Effector memory CD4-positive, alpha-beta T cell (primary cell): ENCODE measurements around the gene MED7.

ENCODE experiments used
- DNase-seq, 3 donors: peaks; one replicate each; pipeline ENCODE4 v3.0.0-alpha.2; 2020
- H3K27ac ChIP-seq: 2 replicates; pipeline ENCODE4 v1.7.0; 2013; ENCODE audit warnings: mild to moderate bottlenecking, low read length, moderate library complexity; ENCODE audit not compliant: insufficient read depth, poor library complexity, severe bottlenecking
- H3K27me3 ChIP-seq: replicated peaks from 2 replicates; pipeline ENCODE4 v1.7.0; 2013; ENCODE audit warnings: mild to moderate bottlenecking, low read length; ENCODE audit not compliant: insufficient read depth, control insufficient read depth, poor library complexity, severe bottlenecking
- H3K36me3 ChIP-seq: 2 replicates; pipeline ENCODE4 v1.7.0; 2013; ENCODE audit warnings: mild to moderate bottlenecking, low read length, moderate library complexity; ENCODE audit not compliant: control insufficient read depth, insufficient read depth
- H3K4me1 ChIP-seq: 2 replicates; pipeline ENCODE4 v1.7.0; 2013; ENCODE audit warnings: low read length, mild to moderate bottlenecking; ENCODE audit not compliant: control insufficient read depth, insufficient read depth, poor library complexity, severe bottlenecking
- H3K4me3 ChIP-seq: 2 replicates; pipeline ENCODE4 v1.7.0; 2013; ENCODE audit warnings: low read length, low read depth, mild to moderate bottlenecking; ENCODE audit not compliant: insufficient read depth, poor library complexity, severe bottlenecking
- H3K9me3 ChIP-seq: 2 replicates; pipeline ENCODE4 v1.7.0; 2013; ENCODE audit warnings: mild to moderate bottlenecking, low read length, moderate library complexity; ENCODE audit not compliant: control insufficient read depth

Gene MED7

DNA sequence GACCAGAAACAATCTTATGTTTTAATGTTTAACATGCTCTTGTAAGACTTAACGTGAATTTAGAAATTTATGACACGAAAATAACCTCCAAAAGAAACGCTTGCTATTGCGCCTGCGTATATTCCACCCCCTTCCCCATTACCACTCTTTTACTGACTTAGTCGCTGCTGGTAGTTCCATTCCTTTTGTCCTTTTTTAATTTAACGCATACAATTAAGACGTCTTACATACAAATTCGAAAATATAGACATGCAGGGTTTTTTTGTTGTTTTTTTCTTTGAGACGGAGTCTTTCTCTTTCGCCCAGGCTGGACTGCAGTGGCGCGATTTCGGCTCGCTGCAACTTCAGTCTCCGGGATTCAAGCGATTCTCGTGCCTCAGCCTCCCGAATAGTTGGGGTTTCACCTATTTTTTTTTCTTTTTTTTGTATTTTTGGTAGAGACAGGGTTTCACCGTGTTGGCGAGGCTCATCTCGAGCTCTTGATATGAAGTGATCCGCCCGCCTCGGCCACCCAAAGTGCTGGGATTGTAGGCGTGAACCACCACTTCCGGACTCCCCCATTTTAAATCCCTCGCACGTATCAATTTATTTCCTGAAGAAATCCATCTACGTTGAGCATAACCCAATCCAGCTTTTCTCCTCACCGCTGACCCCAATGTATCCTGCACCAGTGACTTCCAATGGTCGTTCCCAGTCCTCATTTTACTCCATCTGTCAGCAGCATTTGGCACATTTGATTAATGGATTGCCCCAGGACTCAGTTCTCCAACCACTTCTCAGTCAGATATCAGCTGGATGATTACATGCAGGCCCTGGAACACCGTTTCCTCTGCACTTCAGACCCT is 684 bp upstream of the MED7 start:
- DNase-seq = peak; percentile 16 to 53 (median 17)

DNA sequence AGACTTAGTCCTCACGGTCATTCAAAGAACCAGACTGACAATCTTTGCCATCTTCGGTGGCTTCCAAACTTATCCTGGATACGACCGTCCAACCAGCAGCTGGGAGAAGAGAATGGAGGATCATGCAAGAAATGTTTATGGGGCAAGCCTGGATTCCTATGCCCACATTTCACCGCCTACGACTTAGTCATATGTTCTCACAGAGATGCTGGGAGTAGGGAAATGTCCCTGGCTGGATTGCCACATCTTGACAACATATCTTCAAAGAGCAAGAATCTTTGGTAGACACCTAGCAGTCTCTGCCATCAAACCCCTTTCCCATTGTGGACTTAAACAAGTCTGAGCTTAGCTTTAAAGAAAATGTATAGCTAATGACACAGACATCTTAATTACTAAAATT is 5.0 kb downstream of the MED7 start:
- H3K4me3 ChIP-seq = no peak overlapping the region
- no peak for DNase-seq
- no peaks in the 10 kb centered on the region for H3K27me3 ChIP-seq
- H3K27ac ChIP-seq = no peak overlapping the region
- no peaks in the 10 kb centered on the region for H3K9me3 ChIP-seq
- H3K4me1 ChIP-seq = no peaks in the 10 kb centered on the region
- H3K36me3 ChIP-seq = peaks cover 17% of the 10 kb centered on the region

More for the DNA sequence above, 684 bp upstream of the MED7 start:
- H3K27ac ChIP-seq = peak overlapping the region; percentile 90
- no peaks in the 10 kb centered on the region for H3K9me3 ChIP-seq
- H3K4me1 ChIP-seq = peaks cover 5% of the 10 kb centered on the region
- no peaks in the 10 kb centered on the region for H3K27me3 ChIP-seq
- peak overlapping the region; percentile 85 for H3K4me3 ChIP-seq
- H3K36me3 ChIP-seq = peaks cover 8% of the 10 kb centered on the region

DNA sequence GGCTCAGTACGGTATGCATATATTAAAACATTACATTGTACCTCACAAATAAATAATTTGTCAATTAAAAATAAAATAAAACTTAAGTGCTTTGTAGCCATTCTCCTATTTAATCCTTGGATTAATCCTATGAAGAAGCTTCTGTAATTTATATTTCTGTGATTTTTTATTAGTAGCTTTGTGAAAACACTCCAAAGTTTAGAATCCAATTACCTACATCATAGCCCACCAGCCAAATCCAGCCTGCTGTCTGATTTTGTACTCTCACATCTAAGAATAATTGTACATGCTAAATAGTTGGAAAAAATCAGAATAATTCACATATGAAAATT is 10.4 kb downstream of the MED7 start:
- Histone ChIP-seq H3K27me3 (no peaks in the 10 kb centered on the region), H3K4me1 (no peaks in the 10 kb centered on the region), H3K27ac (no peak overlapping the region), H3K9me3 (no peaks in the 10 kb centered on the region), H3K36me3 (peaks cover 2% of the 10 kb centered on the region), H3K4me3 (no peak overlapping the region)
- no peak for DNase-seq

DNA sequence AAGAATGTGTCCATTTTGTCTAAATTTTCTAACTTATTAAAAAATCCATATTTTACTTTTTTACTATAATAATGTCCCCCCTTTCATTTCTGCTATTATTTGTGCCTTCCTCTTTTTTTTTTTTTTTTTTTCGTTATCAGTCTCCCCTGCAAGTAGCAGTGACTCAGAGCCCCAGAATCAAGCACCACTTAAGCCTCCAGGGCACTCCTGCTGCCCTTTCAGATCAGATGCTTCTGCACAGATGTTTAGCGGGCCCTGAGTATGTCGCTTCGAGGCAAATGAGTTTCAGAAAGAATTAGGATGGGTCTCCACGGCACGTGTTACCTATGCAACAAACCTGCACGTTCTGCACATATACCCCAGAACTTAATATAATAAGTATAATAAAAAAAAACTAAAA is 11.7 kb downstream of the MED7 start:
- no peaks in the 10 kb centered on the region for H3K9me3 ChIP-seq
- no peak for DNase-seq

DNA sequence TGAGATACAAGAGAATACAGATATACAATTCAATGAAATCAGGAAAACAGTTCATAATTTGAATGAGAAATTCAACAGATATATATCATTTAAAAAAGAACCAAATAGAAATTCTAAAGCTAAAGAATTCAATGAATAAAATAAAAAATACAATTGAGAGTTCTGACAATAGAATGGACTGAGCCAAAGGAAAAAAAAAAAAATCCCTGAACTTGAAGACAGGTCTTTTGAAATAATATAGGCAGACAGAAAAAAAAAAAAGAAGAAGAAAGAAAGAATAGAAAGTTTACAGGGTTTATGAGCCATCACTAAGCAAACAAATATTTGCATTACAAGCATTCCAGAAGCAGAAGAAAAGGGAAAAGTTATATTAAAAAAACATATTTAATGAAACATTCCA is 21.0 kb downstream of the MED7 start:
- H3K27ac ChIP-seq = no peak overlapping the region

More for the DNA sequence above, 11.7 kb downstream of the MED7 start:
- H3K27ac ChIP-seq = no peak overlapping the region
- no peak overlapping the region for H3K4me3 ChIP-seq
- H3K36me3 ChIP-seq = no peaks in the 10 kb centered on the region
- no peaks in the 10 kb centered on the region for H3K4me1 ChIP-seq
- no peaks in the 10 kb centered on the region for H3K27me3 ChIP-seq

DNA sequence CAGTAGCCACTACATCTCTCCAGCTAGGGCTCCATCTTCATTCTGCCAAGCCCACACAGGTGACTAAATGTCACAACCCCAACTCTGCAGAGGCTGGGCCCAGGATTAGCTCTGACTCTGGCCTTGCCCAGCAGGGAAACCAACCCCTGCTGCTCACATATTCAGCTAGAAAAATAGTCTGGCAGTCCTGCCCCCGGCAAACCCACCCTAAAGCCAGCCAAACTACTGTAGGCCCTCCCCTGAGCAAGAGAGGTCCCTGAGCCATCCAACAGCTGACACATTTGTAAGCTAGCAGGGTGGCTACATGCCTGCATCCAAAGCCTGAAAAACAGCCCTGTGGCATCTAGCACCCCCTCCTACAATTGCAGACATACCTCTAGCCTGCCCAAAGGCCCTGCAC is 22.6 kb downstream of the MED7 start:
- Histone ChIP-seq H3K4me1 (no peaks in the 10 kb centered on the region), H3K27ac (no peak overlapping the region), H3K9me3 (no peaks in the 10 kb centered on the region), H3K36me3 (no peaks in the 10 kb centered on the region), H3K4me3 (no peak overlapping the region), H3K27me3 (no peaks in the 10 kb centered on the region)
- DNase-seq = no peak

More for the DNA sequence above, 21.0 kb downstream of the MED7 start:
- Histone ChIP-seq H3K36me3 (no peaks in the 10 kb centered on the region), H3K4me3 (no peak overlapping the region), H3K4me1 (no peaks in the 10 kb centered on the region), H3K27me3 (no peaks in the 10 kb centered on the region), H3K9me3 (no peaks in the 10 kb centered on the region)
- DNase-seq = no peak

DNA sequence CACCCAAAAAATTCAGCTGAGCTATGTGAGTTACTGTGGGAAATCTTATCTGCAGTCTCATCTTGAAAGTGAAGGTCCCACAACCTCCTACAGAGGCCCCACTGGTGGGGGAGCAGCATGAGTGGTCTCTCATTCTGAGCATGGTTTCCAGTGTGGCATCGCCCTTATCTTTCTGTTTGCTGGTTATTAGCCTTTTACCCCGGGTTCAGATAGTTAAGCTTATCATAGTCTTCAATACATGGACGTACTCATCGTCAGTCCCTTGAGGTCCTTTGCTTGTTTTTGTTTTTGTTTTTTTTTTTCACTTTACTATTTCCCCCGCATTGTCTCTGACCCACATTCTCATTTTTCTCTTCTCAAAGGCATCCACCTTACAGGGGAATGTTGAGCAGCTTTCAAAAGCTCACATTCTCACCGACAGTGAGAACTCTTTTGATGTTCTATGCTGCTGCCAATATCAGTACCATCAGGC is 26.1 kb downstream of the MED7 start:
- Histone ChIP-seq H3K36me3 (no peaks in the 10 kb centered on the region), H3K27me3 (no peaks in the 10 kb centered on the region)
- DNase-seq = no peak

DNA sequence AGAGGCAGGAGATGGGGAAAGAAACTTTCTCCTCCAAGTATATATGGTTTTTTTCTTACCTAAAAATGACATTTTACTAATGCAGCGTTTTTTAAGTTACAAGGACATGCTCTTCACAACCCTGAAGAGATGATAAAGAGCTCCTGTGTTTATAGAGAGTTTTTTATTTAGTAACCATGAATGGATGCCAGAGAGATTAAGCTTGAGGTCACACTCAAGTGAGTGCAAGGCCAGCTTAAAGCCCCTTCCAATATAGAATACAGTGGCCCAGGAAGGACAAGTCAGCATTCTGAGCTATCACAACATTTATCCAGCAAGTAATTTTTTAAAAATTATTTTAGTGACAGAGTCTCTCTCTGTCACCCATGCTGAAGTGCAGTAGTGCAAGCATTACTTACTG is 27.2 kb downstream of the MED7 start:
- no peak for DNase-seq
- Histone ChIP-seq H3K36me3 (no peaks in the 10 kb centered on the region), H3K27ac (no peak overlapping the region), H3K4me3 (no peak overlapping the region), H3K4me1 (no peaks in the 10 kb centered on the region), H3K9me3 (no peaks in the 10 kb centered on the region), H3K27me3 (no peaks in the 10 kb centered on the region)

More for the DNA sequence above, 26.1 kb downstream of the MED7 start:
- Histone ChIP-seq H3K4me1 (no peaks in the 10 kb centered on the region), H3K4me3 (no peak overlapping the region), H3K9me3 (no peaks in the 10 kb centered on the region), H3K27ac (no peak overlapping the region)

DNA sequence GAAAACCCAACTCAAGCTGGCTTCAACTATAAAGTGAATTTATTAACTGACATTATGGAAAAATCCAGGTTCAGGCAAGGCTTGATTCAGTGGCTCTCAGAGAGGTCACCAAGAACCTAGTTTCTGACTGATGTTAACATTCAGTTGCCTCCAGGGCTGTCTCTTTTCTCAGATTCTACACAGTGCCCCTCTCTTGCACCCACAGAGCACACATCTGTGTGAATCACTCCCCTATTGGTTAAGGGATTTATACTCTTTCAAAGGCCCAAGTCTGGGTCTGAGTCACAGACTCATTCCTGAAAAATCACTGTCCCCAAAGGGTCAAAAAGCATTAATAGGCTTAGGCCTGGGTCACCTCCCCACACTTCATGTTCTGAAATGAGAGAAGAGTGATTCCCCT is 27.7 kb downstream of the MED7 start:
- no peaks in the 10 kb centered on the region for H3K9me3 ChIP-seq
- no peaks in the 10 kb centered on the region for H3K4me1 ChIP-seq
- no peak for DNase-seq
- no peak overlapping the region for H3K4me3 ChIP-seq
- H3K36me3 ChIP-seq = no peaks in the 10 kb centered on the region
- no peaks in the 10 kb centered on the region for H3K27me3 ChIP-seq
- no peak overlapping the region for H3K27ac ChIP-seq

DNA sequence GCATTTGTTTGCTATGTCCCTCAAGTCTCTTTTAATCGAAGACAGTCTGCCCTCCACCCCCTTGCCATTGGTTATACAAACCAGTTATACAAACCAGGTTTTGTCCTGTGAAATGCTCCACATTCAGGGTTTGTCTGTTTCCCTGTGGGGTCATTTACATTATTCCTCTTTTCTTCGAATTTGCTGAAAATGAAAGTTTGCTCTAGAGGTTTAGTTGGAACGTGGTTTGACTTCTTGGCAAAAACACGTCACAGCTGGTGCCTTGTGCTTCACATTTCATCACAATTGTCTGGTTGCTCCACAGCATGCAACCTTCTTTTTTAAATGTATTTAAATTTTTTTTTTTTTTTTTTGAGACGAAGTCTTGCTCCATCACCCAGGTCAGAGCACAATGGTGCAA is 29.7 kb downstream of the MED7 start:
- no peaks in the 10 kb centered on the region for H3K36me3 ChIP-seq
- no peak for DNase-seq
- no peaks in the 10 kb centered on the region for H3K4me1 ChIP-seq
- no peaks in the 10 kb centered on the region for H3K9me3 ChIP-seq
- H3K27me3 ChIP-seq = no peaks in the 10 kb centered on the region
- H3K4me3 ChIP-seq = no peak overlapping the region
- no peak overlapping the region for H3K27ac ChIP-seq
